Eye (tissue), 1 donor: ENCODE measurements around the gene WDTC1.
A peak's percentile ranks its signal among the peaks of the same experiment; 100 is the strongest.

ENCODE experiments used
- DNase-seq: peaks from one replicate; pipeline ENCODE4 v3.0.0-alpha.2; 2015

The WDTC1 gene

DNA sequence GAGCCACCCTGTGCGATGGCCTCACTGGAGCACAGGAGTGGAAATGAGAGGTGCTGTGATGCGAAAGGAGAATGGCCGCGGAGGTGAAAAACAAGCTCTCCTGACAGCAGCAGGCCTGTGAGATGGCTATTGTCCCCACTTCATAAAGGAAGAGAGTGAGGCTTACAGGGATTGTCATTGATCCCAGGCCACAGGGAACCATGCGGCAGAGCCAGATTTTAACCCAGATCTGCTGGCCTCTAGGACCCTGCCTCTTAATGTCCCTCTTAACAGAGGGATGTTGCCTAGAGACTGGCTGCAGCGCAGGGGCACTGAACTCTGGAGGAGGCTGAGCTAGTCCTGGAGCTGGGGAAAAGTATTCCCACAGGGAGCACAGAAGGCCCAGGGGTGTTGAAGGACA lies 104.3 kb downstream of the WDTC1 start:
- no peak for DNase-seq

GRCh38 chr1:27339213-27339612 lies 104.8 kb downstream of the WDTC1 start:
- no peak for DNase-seq

- DNase-seq, result no peak
These were observed 107.3 kb downstream of the WDTC1 start, which contains the start of gene SYTL1 for GRCh38 chr1:27341525-27342252. SYTL1 (plus strand) TSS chr1:27342022; CDS start chr1:27345335, 3,313 bp downstream.

- DNase-seq, result no peak
These were observed 108.0 kb downstream of the WDTC1 start for GRCh38 chr1:27342391-27342777.

DNA sequence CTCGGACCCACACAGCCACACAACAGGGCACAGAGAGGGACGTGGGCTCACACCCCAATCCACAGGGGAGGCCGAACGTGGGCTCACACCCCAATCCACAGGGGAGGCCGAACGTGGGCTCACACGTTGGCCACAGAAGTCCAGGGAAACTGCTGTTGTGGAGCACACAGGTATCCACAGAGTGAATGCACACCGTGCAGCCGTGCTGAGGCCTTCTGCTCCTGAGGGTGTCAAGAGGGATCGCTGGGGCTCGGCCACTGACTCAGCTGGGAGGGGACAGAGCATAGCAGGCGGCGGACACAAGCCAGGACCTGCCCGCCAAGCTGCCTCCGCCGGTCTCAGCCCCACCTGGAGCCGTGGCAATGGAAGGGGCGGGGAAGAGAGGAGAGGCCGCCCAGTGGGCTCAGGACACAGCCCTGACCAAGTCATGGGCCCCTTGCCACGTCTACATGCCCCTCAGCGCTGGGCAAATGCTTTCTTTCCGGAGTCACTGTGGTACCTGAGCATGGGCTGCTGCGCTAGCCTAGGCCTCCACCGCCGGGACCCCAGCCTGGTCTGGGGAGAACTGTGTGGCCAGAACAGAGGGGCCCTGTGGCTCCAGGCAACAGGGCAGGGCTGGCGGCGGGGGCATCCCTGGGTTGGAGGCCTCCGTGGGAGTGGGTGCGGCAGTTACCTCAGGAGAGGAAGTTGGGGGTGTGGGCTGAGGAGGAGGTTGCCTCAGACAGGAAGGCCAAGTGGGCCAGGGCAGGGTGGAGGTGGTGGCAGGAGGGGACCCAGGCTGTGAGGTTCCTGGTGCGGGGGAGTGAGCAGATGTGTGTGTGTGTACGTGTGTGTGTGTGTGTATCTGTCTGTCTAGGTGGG lies 108.6 kb downstream of the WDTC1 start:
- no peak for DNase-seq

- no peak for DNase-seq
These were observed 109.2 kb downstream of the WDTC1 start for GRCh38 chr1:27343639-27344025.

DNA sequence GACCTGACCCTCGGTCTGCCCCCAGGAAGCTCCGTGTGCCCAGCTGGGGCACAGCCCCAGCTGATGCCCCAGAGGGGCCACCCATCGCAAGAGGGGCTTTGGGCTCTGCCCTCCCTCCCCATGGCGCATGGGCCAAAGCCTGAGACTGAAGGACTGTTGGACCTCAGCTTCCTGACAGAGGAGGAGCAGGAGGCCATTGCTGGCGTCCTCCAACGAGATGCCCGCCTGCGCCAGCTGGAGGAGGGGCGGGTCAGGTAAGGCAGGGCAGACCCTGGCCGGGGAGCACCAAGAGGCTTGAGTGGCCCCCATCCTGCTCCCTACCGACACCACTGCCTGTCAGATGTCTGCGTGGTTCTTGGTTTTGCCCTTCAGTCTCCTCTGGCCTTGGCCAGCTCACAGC lies 110.8 kb downstream of the WDTC1 start:
- no peak for DNase-seq

- no peak for DNase-seq
These were observed 111.9 kb downstream of the WDTC1 start for GRCh38 chr1:27346357-27346756.

DNA sequence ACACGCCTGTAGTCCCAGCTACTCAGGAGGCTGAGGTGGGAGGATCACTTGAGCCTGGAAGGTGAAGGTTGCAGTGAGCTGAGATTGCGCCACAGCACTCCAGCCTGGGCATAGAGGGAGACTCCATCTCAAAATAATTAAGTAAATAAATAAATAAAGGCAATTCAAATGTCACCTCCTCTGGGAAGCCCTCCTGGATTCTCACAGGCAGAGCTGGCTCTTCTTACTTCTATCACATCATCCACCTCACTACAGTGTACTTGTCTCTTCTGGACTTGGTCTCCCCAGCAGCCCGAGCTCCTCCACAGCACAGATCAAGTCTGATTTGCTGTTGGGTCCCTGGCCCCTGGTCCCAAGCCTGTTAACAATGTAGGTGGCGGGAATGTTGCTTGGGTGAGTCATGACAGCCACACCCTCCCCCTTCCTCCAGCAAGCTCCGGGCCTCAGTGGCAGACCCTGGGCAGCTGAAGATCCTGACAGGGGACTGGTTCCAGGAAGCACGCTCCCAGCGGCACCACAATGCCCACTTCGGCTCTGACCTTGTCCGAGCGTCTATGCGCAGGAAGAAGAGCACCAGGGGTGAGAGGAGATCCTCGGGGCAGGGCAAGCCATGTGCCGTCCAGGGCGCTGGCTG lies 112.7 kb downstream of the WDTC1 start:
- DNase-seq, result no peak

DNA sequence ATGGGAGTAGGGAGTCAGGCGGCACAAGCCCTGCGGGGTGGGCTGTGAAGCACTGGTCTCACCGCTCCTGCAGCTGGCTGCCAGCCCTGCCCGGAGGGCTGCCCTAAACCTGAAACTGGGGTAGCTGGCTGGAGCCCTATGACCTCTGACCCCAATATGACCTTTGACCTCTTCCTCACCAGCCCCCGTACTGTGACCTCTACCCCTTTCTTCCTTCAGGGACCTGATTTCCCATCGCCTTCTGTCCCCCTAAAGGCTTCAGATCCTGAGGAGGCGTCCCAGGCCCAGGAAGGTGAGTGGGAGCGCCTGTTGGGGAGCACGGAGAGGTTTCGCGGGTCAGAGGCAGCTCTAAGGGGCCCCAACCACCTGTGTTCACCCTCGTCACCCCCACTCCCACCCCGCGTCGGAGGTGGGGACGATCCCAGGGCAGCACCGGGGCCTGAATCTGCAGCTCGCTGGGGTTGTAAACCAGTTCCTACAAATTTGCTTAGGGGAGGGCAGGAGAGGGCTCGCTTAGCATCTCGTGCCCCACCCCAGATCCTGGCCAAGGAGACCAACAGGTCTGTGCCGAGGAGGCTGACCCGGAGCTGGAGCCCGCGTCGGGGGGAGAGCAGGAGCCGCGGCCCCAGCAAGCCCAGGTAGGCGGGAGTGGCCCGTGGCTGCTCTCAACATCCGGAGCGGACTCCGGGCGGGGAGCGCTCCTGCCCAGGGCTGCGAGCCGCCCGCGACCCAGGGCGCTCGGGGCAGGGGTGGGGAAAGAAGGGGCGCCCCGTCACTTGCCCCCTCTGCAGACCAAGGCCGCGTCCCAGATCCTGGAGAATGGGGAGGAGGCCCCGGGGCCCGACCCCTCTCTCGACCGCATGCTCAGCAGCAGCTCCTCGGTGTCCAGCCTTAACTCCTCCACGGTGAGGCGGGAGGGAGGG lies 114.7 kb downstream of the WDTC1 start:
- DNase-seq, result peak; percentile 71

DNA sequence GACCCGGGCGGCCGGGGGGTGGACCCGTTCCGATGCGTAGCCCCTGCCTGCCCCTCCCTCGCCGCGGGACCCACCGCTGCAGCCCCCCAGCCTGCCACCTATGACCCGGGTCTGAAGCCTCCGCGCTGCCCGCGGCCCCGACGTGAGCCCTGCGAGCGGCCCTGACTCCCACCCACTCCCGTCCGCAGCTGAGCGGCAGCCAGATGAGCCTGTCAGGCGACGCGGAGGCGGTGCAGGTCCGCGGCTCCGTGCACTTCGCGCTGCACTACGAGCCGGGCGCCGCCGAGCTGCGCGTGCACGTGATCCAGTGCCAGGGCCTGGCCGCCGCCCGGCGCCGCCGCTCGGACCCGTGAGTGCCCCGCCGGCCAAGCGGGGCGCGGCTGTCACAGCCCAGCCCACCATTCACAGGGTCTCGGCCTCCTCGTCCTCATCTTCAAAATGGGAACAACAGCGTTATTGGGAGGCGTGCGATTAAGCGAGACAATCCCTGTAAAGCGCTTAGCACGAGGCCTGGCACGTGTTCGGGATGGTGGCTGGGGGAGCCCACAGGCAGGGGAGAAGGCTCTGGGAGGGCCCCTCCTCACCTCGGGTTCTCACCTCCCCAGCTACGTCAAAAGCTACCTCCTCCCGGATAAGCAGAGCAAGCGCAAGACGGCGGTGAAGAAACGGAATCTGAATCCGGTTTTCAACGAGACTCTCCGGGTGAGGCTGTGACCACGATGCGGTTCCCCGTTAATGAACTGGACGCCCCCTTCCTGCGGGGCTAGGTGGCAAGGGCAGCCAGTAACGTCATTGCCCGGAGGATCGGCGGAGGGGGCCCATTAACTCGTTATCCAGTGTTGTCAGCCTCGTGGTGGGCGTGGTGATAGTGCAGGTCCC lies 115.6 kb downstream of the WDTC1 start:
- DNase-seq, result peak; percentile 85

GRCh38 chr1:27350663-27351540 lies 116.5 kb downstream of the WDTC1 start:
- DNase-seq, result peak; percentile 81

DNA sequence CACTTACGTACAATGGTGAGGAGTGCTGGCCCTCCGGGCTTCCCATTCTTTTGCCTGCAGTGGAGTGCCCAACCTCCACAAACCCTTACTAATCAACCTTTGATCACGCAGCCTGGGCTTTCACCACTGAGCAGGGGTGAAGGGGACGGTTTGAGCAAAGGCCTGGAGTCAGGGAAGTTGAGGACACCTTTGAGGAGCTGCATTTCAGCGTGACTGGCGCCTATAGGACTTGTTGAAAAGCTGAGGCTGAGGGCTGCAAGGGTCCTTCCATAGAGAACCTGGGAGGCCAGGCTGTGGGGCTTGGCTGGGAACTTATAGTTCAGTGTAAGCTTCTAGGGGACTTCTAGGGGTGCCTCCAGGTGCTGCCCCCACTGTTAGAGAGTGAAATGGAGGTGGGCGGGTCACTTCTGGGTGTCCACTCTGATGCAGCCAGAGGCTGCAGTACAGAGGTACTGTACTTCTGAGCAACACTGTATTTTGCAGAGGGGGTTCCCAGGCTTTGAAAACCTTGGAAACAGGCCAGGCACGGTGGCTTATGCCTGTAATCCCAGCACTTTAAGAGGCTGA lies 117.2 kb downstream of the WDTC1 start:
- DNase-seq, result no peak

DNA sequence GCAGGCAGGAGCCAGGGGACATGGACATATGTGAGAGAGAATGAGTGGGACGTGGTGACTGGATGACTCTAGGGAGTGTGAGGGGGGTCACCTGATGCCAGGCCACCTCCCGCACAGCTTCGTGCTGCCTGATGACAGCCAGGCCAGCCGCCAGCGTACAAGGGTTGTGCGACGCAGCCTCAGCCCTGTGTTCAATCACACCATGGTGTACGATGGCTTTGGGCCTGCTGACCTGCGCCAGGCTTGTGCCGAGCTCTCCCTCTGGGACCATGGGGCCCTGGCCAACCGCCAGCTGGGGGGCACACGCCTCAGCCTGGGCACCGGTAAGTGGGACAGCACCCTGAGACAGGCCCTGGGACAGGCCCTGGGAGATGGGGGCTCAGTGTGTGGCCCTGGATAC lies 118.7 kb downstream of the WDTC1 start:
- DNase-seq, result no peak

- DNase-seq, result no peak
These were observed 119.2 kb downstream of the WDTC1 start for GRCh38 chr1:27353629-27354028.

DNA sequence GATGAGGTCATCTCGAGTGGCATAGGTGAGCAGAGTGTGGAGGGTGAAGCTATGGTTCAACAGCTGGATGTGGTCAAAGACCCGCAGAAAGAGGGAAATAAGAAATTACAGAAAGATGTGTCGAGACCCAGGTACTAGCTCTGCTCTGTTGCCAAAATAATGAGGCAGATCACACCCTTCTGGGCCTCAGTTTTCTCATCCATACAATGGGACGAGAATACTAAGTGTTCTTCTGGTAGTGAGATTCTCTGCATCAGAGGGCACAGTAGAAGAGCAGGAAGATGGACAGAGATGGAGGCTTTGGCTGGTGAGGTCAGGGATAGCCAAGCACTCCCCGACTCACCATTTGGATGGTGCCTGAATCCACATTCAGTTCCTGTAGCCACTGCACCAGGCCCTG lies 121.3 kb downstream of the WDTC1 start:
- no peak for DNase-seq

DNA sequence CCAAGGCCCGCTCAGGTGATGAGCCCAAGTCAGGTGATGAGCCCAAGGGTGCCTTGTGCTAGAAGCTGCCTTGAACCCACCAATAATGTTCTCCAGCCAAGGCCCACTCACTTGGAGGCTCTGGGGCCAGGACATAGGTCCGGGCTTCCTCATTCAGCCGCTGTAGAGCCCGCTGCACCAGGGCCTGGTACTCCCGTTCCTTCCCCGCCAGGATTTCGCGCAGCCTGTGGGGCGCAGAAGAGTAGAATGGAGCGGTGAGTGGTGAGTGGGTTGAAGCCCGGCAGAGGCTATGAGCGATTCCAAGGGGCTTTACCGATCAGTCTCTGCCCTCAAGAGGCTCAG lies 121.8 kb downstream of the WDTC1 start:
- DNase-seq, result no peak

DNA sequence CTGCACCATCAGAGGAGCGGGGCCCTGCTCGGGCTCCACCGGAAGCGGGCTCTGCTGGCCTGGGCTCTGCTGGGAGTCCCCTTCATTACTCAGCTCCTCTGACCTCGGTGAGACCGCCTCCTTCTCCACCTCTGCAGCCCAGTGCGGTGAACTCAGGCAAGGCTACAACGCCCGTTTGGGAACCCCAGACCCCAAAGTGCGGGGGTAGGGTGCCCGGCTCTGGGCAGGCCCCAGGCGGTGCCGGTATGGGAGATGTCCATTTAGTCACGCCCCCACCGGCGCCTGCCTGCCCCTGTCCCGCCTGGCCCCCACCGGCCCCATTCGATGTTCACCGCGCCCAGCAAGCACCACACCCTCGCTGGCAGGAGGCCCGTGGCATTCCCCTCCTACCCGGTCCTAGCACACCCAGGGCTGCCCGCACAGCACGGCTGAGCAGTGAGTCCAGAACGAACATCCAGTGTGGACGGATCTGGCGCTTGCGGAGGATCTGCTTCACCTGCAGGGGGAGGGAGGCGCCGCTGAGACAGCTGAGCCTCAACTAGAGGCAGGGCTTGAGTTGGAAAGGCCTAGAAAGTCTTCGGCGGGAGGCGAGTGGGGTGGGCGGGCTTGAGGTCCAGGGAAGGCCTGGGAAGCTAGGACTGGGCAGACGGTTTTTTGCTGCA lies 122.3 kb downstream of the WDTC1 start:
- DNase-seq, result no peak

GRCh38 chr1:27357281-27358037 lies 123.0 kb downstream of the WDTC1 start:
- peak; percentile 87 for DNase-seq
